ENCODE data around the gene USP47.

The USP47 gene

DNA sequence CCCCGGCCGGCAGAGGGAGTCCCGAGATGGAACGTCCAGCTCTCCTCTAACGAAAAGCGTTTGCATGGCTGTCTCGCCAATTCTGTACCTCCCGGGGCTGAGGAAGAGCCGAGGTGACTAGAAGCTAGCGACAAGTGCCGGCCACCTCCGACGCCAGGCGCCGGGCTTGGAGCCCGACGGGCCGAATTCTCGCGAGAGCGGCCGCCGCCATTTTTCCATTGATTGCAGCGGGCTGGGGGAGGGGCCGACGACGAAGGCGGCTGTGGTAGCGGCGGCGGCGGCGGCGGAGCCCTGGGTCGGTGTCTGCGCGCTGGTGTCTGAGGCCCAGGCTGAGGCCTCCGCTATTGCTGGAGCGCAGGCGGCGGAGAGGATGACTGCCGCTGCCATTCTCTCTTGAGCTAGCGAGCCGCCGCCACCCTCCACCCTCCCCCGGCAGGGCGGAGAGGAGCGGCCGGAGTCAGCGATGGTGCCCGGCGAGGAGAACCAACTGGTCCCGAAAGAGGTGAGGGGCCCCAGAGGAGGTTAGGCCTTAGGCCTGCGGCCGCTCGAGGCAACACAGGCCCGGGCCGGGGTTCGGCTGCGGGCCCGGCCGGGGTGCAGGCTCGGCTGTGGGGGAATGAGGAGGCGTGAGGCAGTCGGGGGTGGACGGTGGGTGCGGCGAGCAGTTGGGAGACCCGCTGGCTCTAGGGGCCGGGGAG, at the start of gene USP47:
USP47 (plus strand) TSS at position 250 of the 698 bp plus-strand sequence; CDS start at position 464, 214 bp downstream.
- peak; percentile 94 for DNase-seq

DNA sequence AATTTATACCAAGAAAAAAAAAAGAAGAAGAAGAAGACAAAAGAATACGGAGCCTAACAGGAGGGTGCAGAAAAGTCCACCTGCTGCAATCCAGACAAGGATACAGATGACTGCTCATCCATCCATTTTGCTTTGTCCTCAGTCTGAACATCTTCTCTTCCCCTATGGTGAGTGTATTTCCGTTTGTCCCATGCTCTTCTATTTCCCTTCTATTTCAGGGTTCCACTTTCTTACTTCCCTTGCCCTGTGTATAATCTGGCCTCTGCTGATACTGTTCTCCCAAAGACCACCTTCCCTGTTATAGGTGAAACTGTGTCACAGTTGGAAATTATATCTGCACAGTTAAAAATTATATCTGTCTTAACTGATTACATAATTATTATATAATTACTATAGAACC, 48.7 kb upstream of the USP47 start:
- no peak for DNase-seq

DNA sequence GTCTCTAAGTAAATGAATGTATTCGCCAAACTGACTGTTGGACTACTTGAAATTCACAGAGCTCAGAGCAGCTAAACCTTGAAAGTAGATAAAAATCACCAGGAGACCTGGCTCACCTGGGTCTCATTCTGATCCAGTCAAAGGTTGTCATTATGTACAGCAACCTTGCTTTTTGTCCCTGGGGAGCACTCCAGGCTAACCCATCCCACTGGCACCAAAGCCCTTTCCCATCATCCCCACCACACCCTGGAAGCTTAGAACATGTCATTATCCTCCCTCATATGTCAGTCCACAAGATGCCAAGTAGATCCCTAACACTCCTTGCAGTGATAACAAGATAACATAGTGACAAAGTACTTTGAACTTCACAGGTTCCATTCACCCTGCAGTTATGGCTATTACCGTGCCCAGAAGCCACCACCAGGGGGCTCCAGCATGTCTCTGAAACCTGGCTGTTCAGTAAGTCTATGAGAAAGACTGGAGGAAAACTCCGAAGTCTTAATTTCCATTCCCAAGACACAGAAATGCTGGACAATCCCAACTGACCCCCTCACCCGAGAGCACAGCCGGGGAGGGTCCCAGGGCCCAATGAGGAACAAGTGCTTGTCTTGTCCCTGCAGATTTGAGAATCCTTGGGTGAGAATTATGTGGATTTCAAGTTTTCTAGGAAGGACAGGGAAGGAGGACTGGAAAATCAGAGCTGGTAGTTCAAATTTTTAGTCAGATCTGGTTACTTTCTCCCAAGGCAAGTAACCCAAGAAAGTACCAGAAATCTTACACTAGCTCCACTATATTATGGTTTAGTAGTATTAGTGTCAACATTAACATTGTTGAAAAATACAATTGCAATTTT, 43.0 kb upstream of the USP47 start:
- peak; percentile 85 for DNase-seq

- DNase-seq = no peak
Measured at GRCh38 chr11:11805228-11805627, 36.5 kb upstream of the USP47 start.

GRCh38 chr11:11806074-11806473, 35.7 kb upstream of the USP47 start:
- no peak for DNase-seq

DNA sequence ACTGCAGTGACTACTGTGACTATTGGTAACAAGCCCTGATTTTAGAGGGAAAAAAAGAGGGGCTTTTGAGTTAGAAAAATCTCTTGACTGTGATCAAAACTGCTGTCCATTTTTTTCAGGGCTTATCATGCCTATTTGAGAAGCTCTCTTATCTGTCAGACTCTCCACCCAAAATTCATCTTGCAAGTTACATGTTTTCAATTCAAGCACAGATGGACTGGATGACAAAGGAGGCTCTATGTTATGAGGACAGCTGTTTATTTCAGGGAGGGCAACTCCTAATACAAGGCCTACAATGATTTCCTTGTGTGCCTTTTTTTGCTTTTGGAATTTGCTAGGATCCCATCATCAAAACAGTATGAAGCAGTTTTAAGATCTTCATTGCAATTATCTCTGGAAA, 35.2 kb upstream of the USP47 start:
- DNase-seq = no peak

DNA sequence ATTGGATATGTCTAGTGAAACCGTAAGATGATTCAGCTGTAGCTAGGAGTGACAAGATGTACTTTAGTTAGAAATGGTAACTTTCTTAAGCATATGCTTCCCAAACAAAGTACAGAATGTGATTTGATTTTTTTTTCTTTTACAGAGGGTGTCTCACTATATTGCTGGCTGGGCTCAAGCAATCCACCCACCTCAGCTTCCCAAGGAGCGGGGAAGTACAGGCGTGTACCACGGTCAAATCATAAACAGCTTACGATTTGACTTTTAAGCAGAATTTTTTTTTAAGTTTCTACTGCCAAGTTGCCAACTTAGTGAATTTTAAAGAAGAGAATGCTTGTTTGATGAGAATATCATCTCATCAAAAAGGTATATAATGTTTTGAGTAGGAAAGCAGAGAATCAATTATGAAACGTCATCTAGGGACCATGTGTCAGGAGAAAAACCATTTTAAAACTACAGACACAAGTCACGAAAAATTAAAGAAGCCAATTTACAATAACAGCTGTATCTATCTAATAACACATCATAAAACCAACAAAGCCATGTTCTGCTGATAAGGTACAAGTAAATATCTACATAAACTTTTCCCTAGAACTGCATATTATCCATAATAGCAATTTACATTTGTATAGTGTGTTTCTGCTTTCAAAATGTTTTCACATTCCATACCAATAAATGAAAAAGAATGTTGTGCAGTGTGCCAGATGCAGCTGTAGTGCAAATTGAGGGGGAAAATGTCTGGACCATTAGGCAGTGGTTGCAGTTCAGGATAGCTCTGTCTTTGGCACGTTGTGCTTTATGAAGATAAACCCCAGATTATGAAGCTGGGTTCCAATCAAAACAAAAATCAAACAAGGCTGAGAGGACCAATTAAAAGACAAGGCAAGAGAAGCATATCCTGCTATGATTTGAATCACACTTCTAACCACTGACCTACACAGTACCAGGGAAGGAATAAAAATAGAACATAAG, 33.7 kb upstream of the USP47 start:
- no peak for DNase-seq

DNA sequence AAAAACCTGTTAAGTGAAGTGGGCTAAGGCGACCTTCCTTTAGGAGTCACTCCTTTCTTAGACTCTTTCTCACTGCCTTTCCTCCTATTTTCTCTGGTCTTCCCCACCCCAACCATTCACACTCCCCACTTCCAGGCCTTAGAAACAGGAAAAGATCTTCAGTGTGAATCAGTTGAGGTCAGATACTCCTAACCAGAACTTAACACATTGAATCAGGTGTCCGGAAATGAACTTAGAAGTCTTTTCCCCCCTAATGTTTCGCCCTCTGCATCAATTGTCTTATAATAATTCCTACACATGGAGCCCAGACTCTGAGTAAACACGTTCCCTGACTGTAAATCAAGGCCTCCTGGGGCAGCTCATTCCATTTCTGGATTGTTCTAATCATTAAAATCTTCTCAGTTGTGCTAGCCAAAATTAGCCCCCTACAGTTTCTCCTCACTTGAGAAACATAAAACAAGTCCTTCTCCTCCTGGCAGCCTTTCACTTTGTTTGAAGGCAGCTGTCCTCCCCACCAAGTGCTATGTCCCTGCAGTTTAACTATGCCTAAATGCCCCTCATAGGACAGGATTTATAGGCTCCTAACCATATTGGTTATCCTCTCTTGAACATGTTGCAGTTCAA, 32.7 kb upstream of the USP47 start:
- DNase-seq = no peak

DNA sequence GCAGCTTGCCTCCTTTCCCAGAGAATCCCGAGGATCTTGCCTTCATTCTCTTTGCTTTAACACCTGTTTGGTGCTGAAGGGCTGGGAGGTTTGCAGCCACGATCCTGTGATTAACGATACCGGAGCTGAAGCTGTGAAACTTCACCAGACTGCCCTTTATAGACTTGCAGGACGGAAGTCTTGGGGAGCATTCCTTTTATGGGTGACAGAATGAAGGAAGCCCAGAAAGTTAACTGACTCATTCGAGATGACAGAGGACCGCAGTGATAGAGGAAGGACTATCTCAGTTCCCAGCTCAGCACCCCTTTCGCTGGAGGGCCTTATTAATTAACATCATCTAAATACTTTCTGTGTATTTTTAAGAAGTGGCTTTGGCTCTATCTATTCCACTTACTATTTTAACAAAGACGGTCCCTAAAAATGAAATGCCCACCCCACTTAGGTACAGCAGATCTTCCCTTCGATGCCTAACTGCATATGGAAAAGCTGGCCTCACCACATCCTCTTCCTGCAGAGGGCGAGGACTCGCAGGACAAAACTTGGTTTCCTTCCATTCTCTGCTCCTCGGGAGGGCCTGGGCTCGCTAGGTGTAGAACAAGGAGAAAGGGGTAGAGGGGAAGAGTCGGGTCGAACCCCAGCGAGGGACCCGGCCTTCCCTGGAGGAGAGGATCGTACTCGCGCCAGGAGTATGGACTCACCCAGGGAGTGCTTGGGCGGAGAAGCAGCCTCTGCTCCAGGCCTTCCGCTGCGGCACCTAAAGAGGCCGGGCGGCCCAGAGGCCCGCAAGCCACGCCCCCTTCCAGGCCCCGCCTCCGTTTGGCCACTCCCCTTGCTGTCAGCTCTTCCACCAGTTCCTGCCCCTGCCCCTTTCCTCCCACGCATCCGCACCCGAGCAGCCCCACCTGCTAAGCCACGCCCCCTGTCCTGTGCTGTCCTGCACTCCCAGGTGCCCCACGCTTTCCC, 30.7 kb upstream of the USP47 start:
- no peak for DNase-seq

- no peak for DNase-seq
Measured at GRCh38 chr11:11813288-11813962, 28.3 kb upstream of the USP47 start.

GRCh38 chr11:11814614-11815452, 26.9 kb upstream of the USP47 start:
- DNase-seq = no peak

- no peak for DNase-seq
Measured at GRCh38 chr11:11816511-11817314, 25.1 kb upstream of the USP47 start.

DNA sequence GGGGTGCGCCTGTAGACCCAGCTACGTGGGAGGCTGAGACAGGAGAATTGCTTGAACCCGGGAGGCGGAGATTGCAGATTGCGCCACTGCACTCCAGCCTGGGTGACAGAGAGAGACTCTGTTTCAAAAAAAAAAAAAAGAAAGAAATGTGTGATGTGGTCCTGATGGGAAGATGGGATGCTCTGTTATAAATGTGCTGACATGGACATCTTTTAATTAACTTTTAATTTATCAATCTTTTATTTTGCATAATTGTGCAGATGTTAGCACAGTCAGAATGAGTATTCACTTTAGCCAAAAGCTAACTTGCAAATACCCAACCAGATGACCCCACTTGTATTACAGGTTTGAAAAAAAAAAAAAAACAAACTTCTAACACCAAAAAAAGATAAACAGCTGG, 23.8 kb upstream of the USP47 start:
- no peak for DNase-seq

- DNase-seq = no peak
Measured at GRCh38 chr11:11818529-11819121, 23.1 kb upstream of the USP47 start.

- no peak for DNase-seq
Measured at GRCh38 chr11:11821899-11822298, 19.9 kb upstream of the USP47 start.

GRCh38 chr11:11822946-11823345, 18.8 kb upstream of the USP47 start:
- DNase-seq = no peak

GRCh38 chr11:11826260-11826659, 15.5 kb upstream of the USP47 start:
- no peak for DNase-seq

DNA sequence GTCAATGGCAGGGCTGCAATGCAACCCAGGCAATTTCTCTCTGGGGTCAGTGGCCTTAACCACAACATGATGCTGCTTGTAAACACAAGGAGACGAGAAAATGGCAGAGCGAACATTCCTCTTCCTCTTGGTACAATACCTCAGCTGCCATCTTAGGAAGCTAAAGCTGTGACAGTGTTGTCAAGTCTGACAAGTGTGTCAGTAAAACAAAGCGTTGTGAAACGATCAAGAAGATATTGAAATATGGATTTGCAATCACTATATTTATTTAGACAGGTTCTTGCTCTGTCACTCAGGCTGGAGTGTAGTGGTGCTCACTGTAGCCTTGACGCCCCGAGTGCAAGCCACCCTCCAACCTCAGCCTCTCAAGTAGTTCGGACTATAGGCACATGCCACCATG, 14.5 kb upstream of the USP47 start:
- no peak for DNase-seq

Data from femur (tissue), 1 donor.